OCI-LY1 (cell line): ENCODE measurements around the gene AGPS.

Experiments
- H2AFZ ChIP-seq: fragments of 200-600 bp; sonication (generic), shearing (Covaris generic); 2 replicates; pipeline ENCODE4 v1.6.0; 2014; ENCODE audit warnings: antibody characterized with exemption, mild to moderate bottlenecking, low read length
- H3F3A ChIP-seq: fragments of 200-600 bp; sonication (generic), shearing (Covaris generic); 2 replicates; pipeline ENCODE4 v1.6.0; 2014; ENCODE audit warnings: mild to moderate bottlenecking, antibody characterized with exemption, low read length, moderate library complexity; ENCODE audit not compliant: insufficient read depth
- H3K27ac ChIP-seq: fragments of 200-600 bp; sonication (generic); 2 replicates; pipeline ENCODE4 v1.5.1; 2014; ENCODE audit warnings: low read length, mixed run types, mild to moderate bottlenecking, low read depth; ENCODE audit not compliant: poor library complexity, severe bottlenecking
- H3K27me3 ChIP-seq: fragments of 200-600 bp; sonication (generic); 2 replicates; pipeline ENCODE4 v1.6.0; 2014; ENCODE audit warnings: antibody characterized with exemption, mild to moderate bottlenecking, low read length, moderate library complexity; ENCODE audit not compliant: insufficient read depth
- H3K36me3 ChIP-seq: fragments of 200-600 bp; sonication (generic); 2 replicates; pipeline ENCODE4 v1.6.1; 2014; ENCODE audit warnings: mild to moderate bottlenecking, antibody characterized with exemption, low read length, moderate library complexity, mixed read lengths; ENCODE audit not compliant: insufficient read depth
- H3K4me1 ChIP-seq: fragments of 200-600 bp; sonication (generic); 2 replicates; pipeline ENCODE4 v1.5.1; 2014; ENCODE audit warnings: mild to moderate bottlenecking, low read length, moderate library complexity; ENCODE audit not compliant: insufficient read depth, severe bottlenecking
- H3K4me2 ChIP-seq: fragments of 200-600 bp; sonication (generic), shearing (Covaris generic); 2 replicates; pipeline ENCODE4 v1.6.1; 2014; ENCODE audit warnings: low read length
- H3K4me3 ChIP-seq: fragments of 200-600 bp; sonication (generic); 2 replicates; pipeline ENCODE4 v1.5.1; 2014; ENCODE audit warnings: low read length, low read depth, mild to moderate bottlenecking, mixed read lengths; ENCODE audit not compliant: poor library complexity, severe bottlenecking
- H3K79me2 ChIP-seq: fragments of 200-600 bp; shearing (Covaris generic); 2 replicates; pipeline ENCODE4 v1.6.1; 2016; ENCODE audit warnings: mixed run types, low read length, mixed read lengths; ENCODE audit not compliant: insufficient read depth
- H3K9ac ChIP-seq: fragments of 200-600 bp; sonication (generic), shearing (Covaris generic); 2 replicates; pipeline ENCODE4 v1.6.1; 2014; ENCODE audit warnings: mild to moderate bottlenecking, low read length, mixed read lengths
- H3K9me2 ChIP-seq: fragments of 200-600 bp; sonication (generic), shearing (Covaris generic); 2 replicates; pipeline ENCODE4 v1.6.1; 2014; ENCODE audit warnings: low read depth, mild to moderate bottlenecking, low read length, mixed read lengths
- H3K9me3 ChIP-seq: fragments of 200-600 bp; shearing (Covaris generic); 2 replicates; pipeline ENCODE4 v1.6.1; 2014; ENCODE audit warnings: low read length, mixed read lengths
- H4K20me1 ChIP-seq: fragments of 200-600 bp; sonication (generic), shearing (Covaris generic); 2 replicates; pipeline ENCODE4 v1.6.0; 2016; ENCODE audit warnings: mild to moderate bottlenecking, low read length; ENCODE audit not compliant: insufficient read depth
- CTCF ChIP-seq: fragments of 200-600 bp; sonication (generic), shearing (Covaris generic); IDR thresholded peaks from 2 replicates; pipeline ENCODE4 v1.5.1; 2017; ENCODE audit warnings: mild to moderate bottlenecking, antibody characterized with exemption, low read length, moderate library complexity, mixed read lengths
- EZH2 ChIP-seq: fragments of 200-600 bp; sonication (generic), shearing (Covaris generic); IDR thresholded peaks from 2 replicates; pipeline ENCODE4 v1.8.0; 2017; ENCODE audit warnings: borderline replicate concordance, mixed run types, mild to moderate bottlenecking, antibody characterized with exemption, low read length, moderate library complexity, mixed read lengths

The AGPS gene

GRCh38 chr2:177529166-177529565 is 136.6 kb downstream of the AGPS start:
- H4K20me1 ChIP-seq = no peaks in the 10 kb centered on the region
- H2AFZ ChIP-seq = no peak overlapping the region
- H3K79me2 ChIP-seq = no peaks in the 10 kb centered on the region
- no peak overlapping the region for H3K4me3 ChIP-seq
- H3K9ac ChIP-seq = no peak overlapping the region
- no peak overlapping the region for H3K4me2 ChIP-seq
- TF ChIP-seq EZH2 (no peak), CTCF (no peak)
- H3K9me2 ChIP-seq = no peaks in the 10 kb centered on the region
- no peaks in the 10 kb centered on the region for H3K27me3 ChIP-seq
- H3K36me3 ChIP-seq = peaks cover 5% of the 10 kb centered on the region; the same call in 1 of the 2 replicates
- H3K9me3 ChIP-seq = no peaks in the 10 kb centered on the region
- H3K4me1 ChIP-seq = no peaks in the 10 kb centered on the region
- H3F3A ChIP-seq = no peaks in the 10 kb centered on the region
- no peak overlapping the region for H3K27ac ChIP-seq

- H3K9ac ChIP-seq = no peak overlapping the region
- TF ChIP-seq CTCF = no peak
- no peak for TF ChIP-seq EZH2
- H2AFZ ChIP-seq = no peak overlapping the region
- no peaks in the 10 kb centered on the region for H3K9me2 ChIP-seq
- no peak overlapping the region for H3K4me2 ChIP-seq
- no peaks in the 10 kb centered on the region for H3K36me3 ChIP-seq
- no peaks in the 10 kb centered on the region for H4K20me1 ChIP-seq
- no peak overlapping the region for H3K4me3 ChIP-seq
- H3K27ac ChIP-seq = no peak overlapping the region
- no peaks in the 10 kb centered on the region for H3K27me3 ChIP-seq
- no peaks in the 10 kb centered on the region for H3K9me3 ChIP-seq
- H3K79me2 ChIP-seq = no peaks in the 10 kb centered on the region
- H3K4me1 ChIP-seq = no peaks in the 10 kb centered on the region
- no peaks in the 10 kb centered on the region for H3F3A ChIP-seq
Observed at GRCh38 chr2:177530561-177530960, 138.0 kb downstream of the AGPS start.

GRCh38 chr2:177531706-177532105 is 139.1 kb downstream of the AGPS start:
- Histone ChIP-seq H3K27ac (no peak overlapping the region), H3K4me3 (no peak overlapping the region), H3K9me2 (no peaks in the 10 kb centered on the region), H3K4me2 (no peak overlapping the region), H3K36me3 (no peaks in the 10 kb centered on the region), H2AFZ (no peak overlapping the region), H3K4me1 (no peaks in the 10 kb centered on the region), H3F3A (no peaks in the 10 kb centered on the region), H3K79me2 (no peaks in the 10 kb centered on the region), H3K9ac (no peak overlapping the region), H3K9me3 (no peaks in the 10 kb centered on the region), H4K20me1 (no peaks in the 10 kb centered on the region), H3K27me3 (no peaks in the 10 kb centered on the region)
- TF ChIP-seq CTCF = no peak
- no peak for TF ChIP-seq EZH2
